ENCODE data around the gene PINLYP. TPM values are rescaled to one million over a fixed set of nuclear protein-coding genes. Genes with fewer than 3 reads are reported as not detected.

The PINLYP gene
- total RNA-seq, 1 experiment from 2014 or later: 6.4 TPM

- H3K27me3 Mint-ChIP-seq (ENCODE audit: low read depth): no peaks in the 10 kb centered on the region
- H3K36me3 Mint-ChIP-seq: peaks cover 6% of the 10 kb centered on the region; the same call in 1 of the 2 replicates
- ATAC-seq (no peak), DNase-seq (ENCODE audit: low spot score) (no peak)
- TF ChIP-seq CBFB (CRISPR knock-in tag; IDR thresholded peaks at IDR 0.05; ENCODE audit: low read depth) (no peak), HMGA2 (CRISPR knock-in tag; IDR thresholded peaks at IDR 0.05) (no peak), CREM (CRISPR knock-in tag; IDR thresholded peaks at IDR 0.05) (no peak), CTCF (IDR thresholded peaks at IDR 0.05) (no peak), ARID4B (CRISPR knock-in tag; IDR thresholded peaks at IDR 0.05; ENCODE audit: borderline replicate concordance) (no peak), ZNF416 (CRISPR knock-in tag; IDR thresholded peaks at IDR 0.05) (no peak), ZNF138 (CRISPR knock-in tag; conservative IDR thresholded peaks at IDR 0.05) (no peak), E2F1 (CRISPR knock-in tag; IDR thresholded peaks at IDR 0.05) (no peak), MYBL2 (CRISPR knock-in tag; IDR thresholded peaks at IDR 0.05) (no peak), ESRRA (CRISPR knock-in tag; IDR thresholded peaks at IDR 0.05; ENCODE audit: borderline replicate concordance) (no peak), TEAD4 (CRISPR knock-in tag; IDR thresholded peaks at IDR 0.05) (no peak), ATF6 (CRISPR knock-in tag; IDR thresholded peaks at IDR 0.05) (no peak), IRF2 (CRISPR knock-in tag; IDR thresholded peaks at IDR 0.05; ENCODE audit: borderline replicate concordance, low read depth) (no peak), NR2C2 (CRISPR knock-in tag; IDR thresholded peaks at IDR 0.05) (no peak)
- H3K4me1 Mint-ChIP-seq: no peaks in the 10 kb centered on the region
- H3K27ac Mint-ChIP-seq: no peak overlapping the region
- ChIA-PET POLR2A (no interaction called here), CTCF (interaction anchor here (0.7 kb wide), 1 partner anchor 1844 kb away, joined by 3 read pairs; no protein-coding TSS in a partner anchor)
- H3K4me3 Mint-ChIP-seq: no peak overlapping the region
- H3K9me3 Mint-ChIP-seq: no peaks in the 10 kb centered on the region
These were observed 13.3 kb upstream of the PINLYP start for GRCh38 chr19:43562226-43562697.

- ChIA-PET CTCF (interaction anchor here (1.2 to 3.4 kb wide), 2 partner anchors 8 to 32 kb away, joined by 4 to 20 read pairs; no protein-coding TSS in a partner anchor), POLR2A (no interaction called here)
- H3K9me3 Mint-ChIP-seq: no peaks in the 10 kb centered on the region
- DNase-seq (ENCODE audit: low spot score) (no peak), ATAC-seq (no peak)
- no peaks in the 10 kb centered on the region for H3K4me1 Mint-ChIP-seq
- H3K4me3 Mint-ChIP-seq: no peak overlapping the region
- H3K36me3 Mint-ChIP-seq: peaks cover 6% of the 10 kb centered on the region; the same call in 1 of the 2 replicates
- no peak overlapping the region for H3K27ac Mint-ChIP-seq
- H3K27me3 Mint-ChIP-seq (ENCODE audit: low read depth): no peaks in the 10 kb centered on the region
- no peak for TF ChIP-seq GRHL2 (CRISPR knock-in tag; IDR thresholded peaks at IDR 0.05; ENCODE audit: insufficient replicate concordance, severe bottlenecking)
- no peak for TF ChIP-seq ZBTB21 (CRISPR knock-in tag; IDR thresholded peaks at IDR 0.05; ENCODE audit: borderline replicate concordance)
- TF ChIP-seq MYBL2 (CRISPR knock-in tag; IDR thresholded peaks at IDR 0.05): no peak
- TF ChIP-seq FOXK1 (CRISPR knock-in tag; IDR thresholded peaks at IDR 0.05): no peak
- TF ChIP-seq EMX1 (CRISPR knock-in tag; IDR thresholded peaks at IDR 0.05): no peak
- TF ChIP-seq IRF1 (CRISPR knock-in tag; IDR thresholded peaks at IDR 0.05): no peak
- TF ChIP-seq AR (CRISPR knock-in tag; IDR thresholded peaks at IDR 0.05): no peak
- TF ChIP-seq TP53 (CRISPR knock-in tag; IDR thresholded peaks at IDR 0.05): no peak
- no peak for TF ChIP-seq ZNF138 (CRISPR knock-in tag; conservative IDR thresholded peaks at IDR 0.05)
- TF ChIP-seq ZNF423 (CRISPR knock-in tag; IDR thresholded peaks at IDR 0.05): no peak
- TF ChIP-seq ATF1 (CRISPR knock-in tag; IDR thresholded peaks at IDR 0.05): no peak
These were observed 12.8 kb upstream of the PINLYP start for GRCh38 chr19:43562698-43563241.

All from WTC11 (cell line).